H1 (cell line): Measurements from ENCODE around the gene NMB. TPM values are rescaled to one million over a fixed set of nuclear protein-coding genes. Genes with fewer than 3 reads are reported as not detected.

Source experiments
- CTCF ChIA-PET: fragments of 300-600 bp; sonication (Branson Sonifier 250); formaldehyde crosslinking; loops from one replicate; lab custom pipeline; 2021; ENCODE audit not compliant: partially characterized antibody; lab: Charles Lee
- POLR2A ChIA-PET: fragments of 300-600 bp; sonication (Branson Sonifier 250); formaldehyde crosslinking; loops from one replicate; lab custom pipeline; 2021; ENCODE audit warnings: inconsistent platforms; ENCODE audit not compliant: partially characterized antibody; lab: Charles Lee
- DNase-seq, 2 experiments: peaks; one replicate each; pipeline versions ENCODE4 v3.0.0 to v3.0.0-alpha.2; 2010 to 2022; ENCODE audit warnings: low spot score in 2 of 2, low read depth in 1 of 2, mixed read lengths in 1 of 2
- FAIRE-seq: peaks from 2 replicates; lab custom pipeline; 2011; peaks lifted over from hg19 to GRCh38; lab: Jason Lieb, UNC
- H2AFZ ChIP-seq: 2 replicates; pipeline ENCODE4 v1.8.1; 2012; ENCODE audit warnings: low read length, inconsistent platforms
- H2AK5ac ChIP-seq: 2 replicates; pipeline ENCODE4 v1.6.1; 2013; ENCODE audit warnings: low read depth, low read length
- H2BK120ac ChIP-seq: replicated peaks from 2 replicates; pipeline ENCODE3; 2013; ENCODE audit warnings: low read depth, low read length, inconsistent platforms
- H2BK12ac ChIP-seq: 2 replicates; pipeline ENCODE4 v1.6.1; 2013; ENCODE audit warnings: low read depth, low read length
- H2BK15ac ChIP-seq: 2 replicates; pipeline ENCODE4 v1.6.1; 2013; ENCODE audit warnings: low read length
- H2BK20ac ChIP-seq: 2 replicates; pipeline ENCODE4 v1.6.1; 2013; ENCODE audit warnings: low read length
- H2BK5ac ChIP-seq: 2 replicates; pipeline ENCODE4 v1.6.1; 2013; ENCODE audit warnings: low read depth, low read length
- H3K14ac ChIP-seq: 2 replicates; pipeline ENCODE4 v1.6.1; 2013; ENCODE audit warnings: inconsistent platforms; ENCODE audit not compliant: insufficient read length
- H3K18ac ChIP-seq: 2 replicates; pipeline ENCODE4 v1.6.1; 2013; ENCODE audit warnings: low read length; ENCODE audit errors: extremely low read depth
- H3K23ac ChIP-seq: 2 replicates; pipeline ENCODE4 v1.6.1; 2013; ENCODE audit warnings: inconsistent platforms; ENCODE audit not compliant: insufficient read length
- H3K23me2 ChIP-seq: 2 replicates; pipeline ENCODE4 v1.6.1; 2013; ENCODE audit warnings: low read depth, low read length
- H3K27ac ChIP-seq: 2 replicates; pipeline ENCODE4 v1.6.1; 2011; ENCODE audit warnings: low read depth, low read length, inconsistent platforms
- H3K27me3 ChIP-seq, 4 experiments: replicated peaks in 1 of 4; 1 replicate in 1 of 4; 2 replicates in 3 of 4; pipeline versions ENCODE4 v1.6.1 to v1.8.1; 2011 to 2013; ENCODE audit warnings: low read length in 3 of 4, mild to moderate bottlenecking in 3 of 4, inconsistent platforms in 2 of 4, mixed read lengths in 2 of 4, moderate library complexity in 1 of 4; ENCODE audit not compliant: control insufficient read depth in 3 of 4, insufficient read depth in 3 of 4; ENCODE audit errors: extremely low read depth in 1 of 4
- H3K36me3 ChIP-seq, 4 experiments: 2 replicates each; pipeline versions ENCODE4 v1.6.1 to v1.8.1; 2011 to 2013; ENCODE audit warnings: mild to moderate bottlenecking in 4 of 4, low read length in 3 of 4, moderate library complexity in 2 of 4, control low read depth in 1 of 4, inconsistent platforms in 1 of 4; ENCODE audit not compliant: insufficient read depth in 4 of 4, control insufficient read depth in 2 of 4
- H3K4ac ChIP-seq: replicated peaks from 2 replicates; pipeline ENCODE3; 2013; ENCODE audit warnings: low read length, low read depth, mixed read lengths, inconsistent platforms; ENCODE audit not compliant: insufficient read length
- H3K4me1 ChIP-seq, 4 experiments: replicated peaks in 1 of 4; 1 replicate in 1 of 4; 2 replicates in 3 of 4; pipeline versions ENCODE4 v1.6.1 to v1.8.1; 2011 to 2013; ENCODE audit warnings: low read length in 3 of 4, inconsistent platforms in 2 of 4, mixed read lengths in 1 of 4; ENCODE audit not compliant: insufficient read depth in 4 of 4, control insufficient read depth in 3 of 4
- H3K4me2 ChIP-seq, 2 experiments: 2 replicates each; pipeline versions ENCODE4 v1.6.1 to v1.8.1; 2011 to 2013; ENCODE audit warnings: low read depth in 2 of 2, low read length in 2 of 2, control low read depth in 1 of 2, inconsistent platforms in 1 of 2, mild to moderate bottlenecking in 1 of 2; ENCODE audit not compliant: insufficient read depth in 1 of 2
- H3K4me3 ChIP-seq, 4 experiments: fragments of 200-600, 300-600 bp in 1 of 4; sonication (generic), shearing (Covaris generic), sonication (Bioruptor Twin) in 1 of 4; 2 replicates each; pipeline versions ENCODE4 v1.5.1 to v1.8.1; 2011 to 2016; ENCODE audit warnings: low read length in 4 of 4, low read depth in 3 of 4, control low read depth in 2 of 4, inconsistent platforms in 2 of 4, mild to moderate bottlenecking in 2 of 4, mixed read lengths in 1 of 4, moderate library complexity in 1 of 4; ENCODE audit not compliant: insufficient read depth in 2 of 4; ENCODE audit errors: extremely low read depth in 1 of 4
- H3K56ac ChIP-seq: replicated peaks from 2 replicates; pipeline ENCODE3; 2013; ENCODE audit warnings: low read depth, mild to moderate bottlenecking, mixed read lengths, low read length, inconsistent platforms; ENCODE audit not compliant: insufficient read length
- H3K79me1 ChIP-seq: 2 replicates; pipeline ENCODE4 v1.6.1; 2013; ENCODE audit warnings: low read depth, low read length, control low read depth
- H3K79me2 ChIP-seq, 2 experiments: 2 replicates each; pipeline versions ENCODE4 v1.6.1 to v1.8.1; 2012 to 2013; ENCODE audit warnings: low read length in 2 of 2, mild to moderate bottlenecking in 2 of 2, inconsistent platforms in 1 of 2; ENCODE audit not compliant: insufficient read depth in 2 of 2, control insufficient read depth in 1 of 2
- H3K9ac ChIP-seq, 4 experiments: replicated peaks in 1 of 4; 1 replicate in 1 of 4; 2 replicates in 3 of 4; pipeline versions ENCODE4 v1.6.1 to v1.8.1; 2011 to 2013; ENCODE audit warnings: low read depth in 3 of 4, low read length in 3 of 4, control low read depth in 2 of 4, mild to moderate bottlenecking in 2 of 4, moderate library complexity in 2 of 4, inconsistent platforms in 1 of 4; ENCODE audit errors: extremely low read depth in 1 of 4
- H3K9me3 ChIP-seq, 2 experiments: 2 replicates each; pipeline versions ENCODE4 v1.6.1 to v1.8.1; 2012 to 2013; ENCODE audit warnings: mild to moderate bottlenecking in 2 of 2, moderate library complexity in 2 of 2, control low read depth in 1 of 2, inconsistent platforms in 1 of 2, low read depth in 1 of 2, low read length in 1 of 2, mixed read lengths in 1 of 2; ENCODE audit not compliant: insufficient read depth in 2 of 2
- H4K20me1 ChIP-seq, 2 experiments: replicated peaks in 1 of 2; 2 replicates each; pipeline versions ENCODE3 to v1.8.1; 2011 to 2013; ENCODE audit warnings: inconsistent platforms in 2 of 2, low read length in 2 of 2, mild to moderate bottlenecking in 1 of 2; ENCODE audit not compliant: insufficient read depth in 2 of 2, control insufficient read depth in 1 of 2
- H4K5ac ChIP-seq: 2 replicates; pipeline ENCODE4 v1.6.1; 2013; ENCODE audit warnings: low read length, low read depth, mixed read lengths, inconsistent platforms; ENCODE audit not compliant: insufficient read length
- H4K8ac ChIP-seq: 2 replicates; pipeline ENCODE4 v1.8.0; 2013; ENCODE audit warnings: mild to moderate bottlenecking, moderate library complexity, low read length, inconsistent platforms; ENCODE audit not compliant: insufficient read depth; ENCODE audit errors: extremely low read depth
- H4K91ac ChIP-seq: replicated peaks from 2 replicates; pipeline ENCODE3; 2013; ENCODE audit warnings: low read length, mixed read lengths, inconsistent platforms; ENCODE audit not compliant: insufficient read length
- SUZ12 ChIP-seq: fragments of 200-600 bp; sonication (generic); IDR thresholded peaks from 2 replicates; pipeline ENCODE4 v1.6.1; 2012; ENCODE audit warnings: mild to moderate bottlenecking, inconsistent platforms, low read length, moderate library complexity, mixed read lengths
- WGBS, 2 experiments: shearing (Covaris generic) in 1 of 2; methylation state at CpG; one replicate each; pipeline versions ENCODE4 v1.1.6 to v1.1.7; 2013 to 2015; ENCODE audit warnings: low lambda C conversion rate in 2 of 2, mixed read lengths in 2 of 2, inconsistent platforms in 1 of 2, low coverage in 1 of 2, missing lambda C conversion rate in 1 of 2; ENCODE audit not compliant: insufficient replicate concordance in 2 of 2, insufficient coverage in 1 of 2, insufficient read length in 1 of 2; ENCODE audit errors: extremely low coverage in 1 of 2, missing lambda C conversion rate in 1 of 2; 5-methylcytosine and 5-hydroxymethylcytosine counted together
- polyA plus RNA-seq, 7 experiments: library from polyadenylated mRNA; depleted of rRNA in 3 of 7; stranded (reverse) in 5 of 7; unstranded in 2 of 7; fragments of >200 nt in 5 of 7; fragments of 200-250 nt in 2 of 7; gene quantifications; 1 replicate in 5 of 7; 2 replicates in 1 of 7; 4 replicates in 1 of 7; pipeline versions ENCODE4 v1.2.1 to v1.2.3, GENCODE V29; 2011 to 2013; ENCODE audit warnings: missing spikeins in 2 of 7, mixed read lengths in 2 of 7
- total RNA-seq: library from RNA; stranded (reverse); fragmentation: NEBNext Ultra II Directional; extraction: Animal tissue kit (Norgen Biotek cat#: 25700); gene quantifications from 2 replicates; pipeline ENCODE4 v1.2.1, GENCODE V29; 2021

Gene NMB
- total and polyA plus RNA-seq, 2 of the 8 experiments (the other 6 are each of a cell fraction or from before 2014, with no cell fraction given) = 9.3 to 13.6 TPM

DNA sequence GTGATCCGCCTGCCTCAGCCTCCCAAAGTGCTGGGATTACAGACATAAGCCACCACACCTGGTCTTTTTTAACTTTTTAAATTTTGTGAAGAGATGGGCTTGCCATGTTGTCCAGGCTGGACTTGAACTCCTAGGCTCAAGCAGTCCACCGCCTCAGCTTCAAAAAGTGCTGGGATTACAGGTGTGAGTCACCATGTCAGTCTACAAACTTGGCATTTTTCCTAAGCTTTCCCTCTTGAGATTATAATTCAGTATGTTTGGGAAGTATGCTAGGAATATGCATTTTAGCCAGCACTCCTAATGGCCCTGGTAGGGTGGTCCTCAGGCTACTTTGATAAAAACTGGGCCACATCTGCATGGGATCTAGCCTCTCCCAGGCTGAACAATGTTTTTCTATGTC lies 8.3 kb downstream of the NMB start:
- Histone ChIP-seq H2BK5ac (no peak overlapping the region), H2BK20ac (no peak overlapping the region), H3K4me2 (no peak overlapping the region), H3K27me3 (no peaks in the 10 kb centered on the region), H4K91ac (no peak overlapping the region), H2AK5ac (no peak overlapping the region), H4K8ac (no peak overlapping the region), H3K79me2 (peaks cover 0 to 9% of the 10 kb centered on the region in 2 experiments; a peak in 2 of 4 replicates), H3K36me3 (peaks cover 32 to 70% (median 50%) of the 10 kb centered on the region in 4 experiments), H3K4ac (no peak overlapping the region), H4K5ac (no peak overlapping the region), H3K18ac (no peak overlapping the region), H3K14ac (no peak overlapping the region), H3K9me3 (no peaks in the 10 kb centered on the region), H3K23ac (no peak overlapping the region), H4K20me1 (peaks cover 2 to 7% of the 10 kb centered on the region in 2 experiments), H2BK12ac (no peak overlapping the region), H3K56ac (no peak overlapping the region), H3K4me3 (no peak overlapping the region), H3K27ac (no peak overlapping the region), H2AFZ (no peak overlapping the region), H2BK15ac (no peak overlapping the region), H2BK120ac (no peak overlapping the region), H3K79me1 (peaks cover 3% of the 10 kb centered on the region; the same call in 1 of the 2 replicates), H3K9ac (no peak overlapping the region), H3K4me1 (peaks cover 0 to 8% (median under 1%) of the 10 kb centered on the region in 4 experiments; a peak in 3 of 7 replicates), H3K23me2 (peaks cover 4% of the 10 kb centered on the region)
- POLR2A ChIA-PET = interaction anchor here (0.9 to 5.0 kb wide), 4 partner anchors 11 to 139 kb away, joined by 3 to 32 read pairs (median 4); partner anchors contain the start of gene ZSCAN2
- no peak for TF ChIP-seq SUZ12
- DNase-seq (no peak), FAIRE-seq (no peak)
- CTCF ChIA-PET = interaction anchor here (1.6 to 3.6 kb wide), 3 partner anchors 12 to 51 kb away, joined by 4 to 19 read pairs (median 15); no protein-coding TSS in a partner anchor
- 98% methylated on average over 2 of the region's 2 CpGs; no CpG with 5 or more reads in 1 of the 2 experiments for WGBS, 2 experiments
